Mammary epithelial cell (primary cell): ENCODE measurements around the gene ACVR1.

ENCODE experiments used
- EZH2 ChIP-seq: IDR thresholded peaks from 2 replicates; pipeline ENCODE4 v1.6.1; 2012; ENCODE audit warnings: low read length, inconsistent platforms, borderline replicate concordance
- TF ChIP-seq, protein P1 (sequence below), 2 donors: IDR thresholded peaks in 1 of 2; conservative IDR thresholded peaks in 1 of 2; 2 replicates each; pipeline ENCODE4 v1.5.1; 2011 to 2012; ENCODE audit warnings: inconsistent platforms in 2 of 2, low read length in 2 of 2, mild to moderate bottlenecking in 2 of 2, control low read depth in 1 of 2, low read depth in 1 of 2; ENCODE audit not compliant: insufficient read depth in 1 of 2; ENCODE audit errors: extremely low read depth in 1 of 2

DNA sequence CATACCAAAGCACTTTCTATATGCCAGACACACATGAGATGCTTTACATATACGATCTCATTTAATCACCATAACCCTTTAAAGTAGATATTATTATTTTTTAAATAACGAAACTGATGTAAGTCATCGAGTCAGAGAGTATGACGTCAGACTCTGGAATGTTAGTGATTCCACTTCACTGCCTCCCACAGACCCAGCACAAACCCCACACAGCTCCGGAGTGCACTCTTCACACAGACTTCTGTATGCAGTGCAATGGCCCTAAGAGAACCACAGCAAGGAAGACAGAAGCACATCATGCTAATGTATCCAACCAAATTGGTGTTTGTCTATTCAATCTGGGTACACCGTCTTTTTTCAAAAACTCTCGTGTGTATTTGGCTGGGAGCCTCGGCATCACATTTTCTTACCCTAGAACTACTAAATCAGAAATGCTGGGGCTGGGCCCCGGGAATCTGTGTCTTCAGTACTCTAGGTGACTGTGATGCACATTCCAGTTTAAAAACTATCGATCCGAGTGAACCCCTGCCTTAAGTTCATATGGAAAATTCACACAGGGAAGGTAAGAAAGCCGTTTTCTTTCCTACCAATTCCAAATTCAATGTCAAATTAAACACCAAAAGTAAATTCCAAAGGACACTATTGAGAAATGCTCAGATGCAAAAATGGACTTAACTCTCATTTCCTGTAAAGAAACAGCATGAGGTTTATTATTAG is 129.7 kb downstream of the ACVR1 start:
- TF ChIP-seq, protein P1, sequence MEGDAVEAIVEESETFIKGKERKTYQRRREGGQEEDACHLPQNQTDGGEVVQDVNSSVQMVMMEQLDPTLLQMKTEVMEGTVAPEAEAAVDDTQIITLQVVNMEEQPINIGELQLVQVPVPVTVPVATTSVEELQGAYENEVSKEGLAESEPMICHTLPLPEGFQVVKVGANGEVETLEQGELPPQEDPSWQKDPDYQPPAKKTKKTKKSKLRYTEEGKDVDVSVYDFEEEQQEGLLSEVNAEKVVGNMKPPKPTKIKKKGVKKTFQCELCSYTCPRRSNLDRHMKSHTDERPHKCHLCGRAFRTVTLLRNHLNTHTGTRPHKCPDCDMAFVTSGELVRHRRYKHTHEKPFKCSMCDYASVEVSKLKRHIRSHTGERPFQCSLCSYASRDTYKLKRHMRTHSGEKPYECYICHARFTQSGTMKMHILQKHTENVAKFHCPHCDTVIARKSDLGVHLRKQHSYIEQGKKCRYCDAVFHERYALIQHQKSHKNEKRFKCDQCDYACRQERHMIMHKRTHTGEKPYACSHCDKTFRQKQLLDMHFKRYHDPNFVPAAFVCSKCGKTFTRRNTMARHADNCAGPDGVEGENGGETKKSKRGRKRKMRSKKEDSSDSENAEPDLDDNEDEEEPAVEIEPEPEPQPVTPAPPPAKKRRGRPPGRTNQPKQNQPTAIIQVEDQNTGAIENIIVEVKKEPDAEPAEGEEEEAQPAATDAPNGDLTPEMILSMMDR (conservative IDR thresholded peaks at IDR 0.05 in 1 of 2, IDR thresholded peaks at IDR 0.05 in 1 of 2; ENCODE audit: extremely low read depth in 1 of 2, insufficient read depth in 1 of 2, low read depth in 1 of 2, low read length in 2 of 2): no peak
- no peak for TF ChIP-seq EZH2
